ENCODE measurements around the gene NFATC2.

The NFATC2 gene

DNA sequence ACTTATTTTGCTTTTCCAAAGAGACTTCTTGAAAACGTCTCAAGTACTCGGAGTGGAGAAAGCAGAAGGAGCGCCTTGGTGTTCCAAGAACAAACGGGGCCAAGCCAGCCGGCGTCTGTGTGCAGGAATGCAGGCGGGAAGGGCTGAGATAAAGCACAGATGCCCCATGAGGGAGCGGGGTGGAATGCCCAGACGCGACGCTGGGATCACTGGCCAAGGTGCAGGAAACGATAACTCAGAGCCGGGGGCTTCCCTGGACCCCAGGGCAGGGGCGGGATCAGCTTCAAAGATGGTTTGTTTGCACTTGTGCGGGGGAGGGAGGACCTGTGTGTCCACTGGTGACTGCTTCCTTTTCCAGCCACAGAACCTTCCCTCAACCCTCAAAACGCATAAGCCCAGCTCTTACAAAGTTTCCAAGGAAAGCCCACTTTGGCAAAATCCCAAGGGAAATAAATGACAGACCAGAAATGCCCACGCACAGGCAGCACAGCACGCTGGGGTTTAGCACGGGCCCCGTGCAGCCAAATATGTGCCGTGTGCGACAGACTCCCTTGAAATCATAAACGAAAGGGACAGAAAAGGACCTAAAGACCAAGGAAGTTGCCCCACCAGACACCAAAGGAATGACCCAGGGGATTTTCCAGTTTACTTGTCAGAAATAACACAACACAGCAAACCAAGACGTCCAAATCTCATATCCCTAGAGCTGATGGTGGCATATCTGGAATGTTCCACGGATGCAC is 113.9 kb downstream of the NFATC2 start:
- DNase-seq = no peak

DNA sequence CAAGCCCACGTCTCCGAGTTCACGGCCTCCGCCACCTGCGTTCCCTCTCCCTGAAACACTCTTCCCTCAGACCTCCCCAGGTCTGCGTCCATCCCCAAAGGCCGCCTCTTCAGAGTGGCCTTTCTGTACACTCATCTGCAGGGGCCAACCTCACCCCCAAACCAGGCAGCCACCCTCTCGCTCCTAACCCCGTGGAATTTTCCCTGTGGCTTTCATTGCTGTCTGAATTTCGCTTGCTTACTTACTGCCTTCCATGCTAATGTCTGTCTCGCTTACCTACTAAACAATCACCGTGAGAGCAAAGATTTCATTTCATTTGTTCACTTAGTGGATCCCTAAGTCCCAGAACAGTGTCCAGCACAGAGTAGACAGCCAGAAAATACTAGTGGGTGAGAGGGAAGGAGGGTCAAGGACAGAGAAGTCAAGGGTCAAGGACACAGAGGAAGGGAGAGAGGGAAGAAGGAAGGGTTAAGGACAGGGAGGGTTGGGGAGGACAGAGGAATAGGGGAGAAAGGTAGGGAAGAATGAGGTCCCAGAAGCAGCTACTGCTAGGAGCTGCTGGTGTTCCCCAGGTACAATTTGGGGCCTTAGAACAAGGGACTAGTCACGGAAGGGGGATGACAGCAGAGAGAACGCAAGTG is 114.7 kb downstream of the NFATC2 start:
- no peak for DNase-seq

DNA sequence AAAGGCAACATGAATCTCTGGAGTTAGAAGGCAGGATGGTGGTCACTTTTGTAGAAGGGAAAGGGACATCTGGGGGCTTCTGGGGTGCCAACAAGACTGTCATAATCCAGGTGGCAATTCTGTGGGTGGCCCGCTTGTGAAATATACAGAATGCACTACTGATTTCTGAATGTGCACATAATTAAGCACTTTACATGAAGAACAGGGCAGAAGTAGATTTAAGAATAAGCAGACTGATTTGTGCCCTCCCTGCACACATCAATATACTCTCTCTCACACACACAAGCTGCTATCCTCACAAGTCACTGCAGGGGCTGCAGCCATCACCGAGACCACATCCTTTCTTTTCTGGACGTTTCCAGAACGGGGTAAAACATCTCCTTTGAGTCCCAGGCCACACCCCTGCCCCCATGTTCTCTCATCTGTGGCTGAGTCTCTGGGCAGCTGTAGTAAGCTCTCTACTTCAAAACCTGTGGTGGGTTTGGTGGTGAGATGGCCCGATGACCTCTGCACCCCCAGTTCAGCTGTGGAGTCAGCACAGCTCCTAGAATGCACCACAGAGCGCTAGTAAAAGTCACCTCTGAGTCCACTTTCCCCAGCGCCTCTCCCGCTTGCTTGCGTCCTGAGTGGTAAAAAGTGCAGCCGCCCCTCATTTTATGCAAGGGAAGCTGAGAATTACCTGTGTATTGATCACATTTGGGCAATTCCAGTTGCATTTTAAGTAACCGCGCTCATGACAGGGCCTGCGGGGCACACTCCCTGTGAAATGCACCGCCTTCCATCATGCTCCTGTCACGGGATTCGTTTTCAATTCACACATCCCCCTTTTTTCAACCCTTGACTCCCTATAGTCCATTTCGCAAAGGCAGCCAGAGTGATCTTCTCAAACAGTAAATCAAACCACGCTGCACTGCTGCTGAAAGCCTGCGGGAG is 115.5 kb downstream of the NFATC2 start:
- no peak for DNase-seq

DNA sequence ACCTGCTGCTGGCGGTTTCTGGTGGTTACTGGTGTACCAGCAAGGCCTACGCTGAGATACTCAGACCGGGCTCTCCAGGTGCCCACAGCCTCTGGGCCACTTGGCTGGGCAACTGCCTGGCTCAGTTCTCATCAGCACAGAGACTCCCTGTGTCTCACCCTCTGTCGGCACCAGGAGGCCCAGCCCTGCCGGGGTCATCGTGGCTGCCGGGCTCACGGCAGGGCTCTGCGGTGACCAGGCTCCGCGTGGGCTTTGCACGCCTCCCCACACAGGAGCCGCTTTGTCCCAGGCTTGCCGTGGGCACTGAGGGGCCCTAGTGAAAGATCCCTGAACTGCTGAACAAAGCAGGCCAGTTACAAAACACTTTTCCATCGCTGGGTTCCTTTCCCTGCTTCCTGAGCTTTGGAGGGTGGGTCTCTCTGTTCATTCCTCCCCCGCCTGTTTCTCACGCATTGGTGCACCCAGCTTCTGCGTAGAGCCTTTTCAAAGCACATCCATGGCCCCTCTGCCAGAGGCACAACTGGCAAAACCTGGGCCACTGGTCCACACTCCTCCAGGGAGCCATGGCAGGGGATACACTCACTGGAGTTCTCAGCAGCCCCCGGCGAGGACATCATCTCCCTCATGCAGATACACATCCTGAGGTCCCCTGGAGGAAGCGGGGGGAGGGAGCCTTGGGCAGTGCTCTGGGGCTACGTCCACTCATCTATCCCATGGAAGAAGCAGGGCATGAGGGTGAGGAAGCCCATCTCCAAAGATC is 117.0 kb downstream of the NFATC2 start:
- DNase-seq = no peak

DNA sequence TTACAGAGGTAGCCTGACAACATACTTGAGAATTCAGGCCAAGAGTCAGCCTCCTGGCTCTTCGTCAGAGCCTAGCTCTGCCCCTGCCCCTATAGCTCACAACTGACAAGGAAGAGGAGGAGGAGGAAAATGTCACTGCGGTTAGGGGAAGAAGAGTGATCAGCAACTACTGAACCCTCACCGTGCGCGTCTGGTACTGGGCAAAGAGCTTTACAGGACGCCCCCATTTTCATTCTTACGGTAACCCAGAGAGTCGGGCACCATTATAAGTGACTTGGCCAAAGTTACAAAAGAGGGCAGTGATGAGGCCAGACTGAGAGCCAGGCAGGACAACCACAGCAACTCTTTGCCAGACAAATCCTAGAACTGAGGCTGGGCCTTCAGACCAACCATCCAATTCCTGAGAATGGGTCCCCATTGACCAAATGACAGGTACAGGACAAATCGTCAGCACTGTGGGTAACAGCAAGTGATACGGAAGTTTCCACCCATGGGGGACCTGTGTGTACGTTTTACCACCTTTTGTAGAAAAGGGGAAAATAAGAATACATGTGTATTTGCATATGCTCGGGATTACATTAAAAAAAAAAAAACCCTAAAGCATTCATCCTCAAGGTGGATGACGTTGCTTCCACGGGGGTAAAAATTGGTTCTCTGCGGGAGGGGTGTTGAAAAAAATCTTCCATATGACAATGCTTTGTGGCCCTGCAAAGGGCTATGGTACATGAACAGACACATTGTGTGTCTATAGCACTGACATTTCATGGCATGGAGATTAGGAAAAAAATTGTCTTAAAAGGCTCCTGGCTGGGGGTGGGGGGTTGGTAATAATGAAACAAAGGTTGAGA is 118.0 kb downstream of the NFATC2 start:
- no peak for DNase-seq

DNA sequence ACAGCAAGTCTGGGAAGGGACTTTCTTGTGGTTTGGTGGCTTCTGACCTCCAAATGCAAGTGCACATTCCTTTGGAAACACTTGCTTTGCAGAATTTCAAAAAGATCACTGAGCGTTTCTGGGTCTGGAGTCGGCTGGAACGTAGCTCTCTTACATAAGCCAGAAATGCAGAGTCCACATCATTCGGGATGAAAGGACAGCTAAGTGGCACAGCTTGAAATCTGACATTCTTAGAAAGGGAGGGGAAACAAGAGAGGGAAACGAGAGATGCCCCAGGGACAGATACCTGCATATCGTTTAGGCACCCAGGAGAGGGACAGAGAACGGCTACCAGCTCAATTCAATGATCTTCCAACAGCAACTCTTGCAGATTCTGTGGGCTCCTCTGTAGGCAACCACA is 118.7 kb downstream of the NFATC2 start:
- DNase-seq = no peak

DNA sequence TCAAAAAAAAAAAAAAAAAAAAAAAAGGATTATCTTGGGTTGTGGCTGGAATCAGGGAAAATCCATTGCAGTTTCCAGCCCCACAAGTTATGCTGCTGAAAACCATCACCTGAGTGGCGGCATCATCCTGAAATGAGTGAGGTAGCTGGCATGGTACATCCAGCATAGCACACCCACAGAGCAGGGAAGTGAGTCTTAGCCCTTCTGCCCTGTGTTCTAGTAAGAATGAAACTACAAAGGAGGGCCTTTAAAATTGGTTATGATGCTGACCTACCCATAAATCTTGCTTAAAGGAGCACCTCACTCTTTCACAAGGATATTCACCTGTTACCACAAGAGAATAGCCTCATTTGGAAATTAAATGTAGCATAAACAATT is 119.2 kb downstream of the NFATC2 start:
- no peak for DNase-seq

DNA sequence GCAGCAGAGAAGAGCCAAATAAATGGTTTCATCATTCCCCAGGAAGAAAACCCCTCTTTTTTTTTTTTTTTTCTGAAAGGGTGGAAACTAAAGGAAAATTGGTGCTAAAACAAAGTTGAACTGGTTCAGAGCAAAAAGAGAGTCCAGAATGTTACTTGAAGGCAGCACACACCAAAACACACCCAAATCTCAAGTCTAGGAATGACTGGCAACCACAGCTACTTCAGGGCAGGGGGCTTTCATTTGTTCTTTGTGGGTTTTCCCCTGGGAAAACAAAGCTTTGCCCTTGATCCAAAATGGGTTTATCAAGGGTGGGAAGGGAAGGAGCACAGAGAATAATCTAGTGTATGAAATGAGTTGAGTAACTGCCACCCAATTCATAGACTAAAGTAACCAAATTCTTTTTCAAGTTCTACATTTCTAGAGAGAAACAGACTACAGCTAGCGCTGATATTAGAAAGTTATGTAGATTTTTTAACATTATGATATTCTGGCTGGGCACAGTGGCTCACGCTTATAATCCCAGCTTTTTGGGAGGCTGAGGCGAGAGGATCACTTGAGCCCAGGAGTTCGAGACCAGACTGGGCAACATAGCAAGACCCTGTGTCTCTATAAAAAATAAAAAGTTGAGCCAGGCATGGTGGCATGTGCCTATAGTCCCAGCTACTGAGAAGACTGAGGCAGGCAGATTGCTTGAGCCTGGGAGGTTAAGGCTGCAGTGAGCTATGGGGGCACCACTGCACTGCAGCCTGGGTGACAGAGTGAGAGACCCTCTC is 119.8 kb downstream of the NFATC2 start:
- DNase-seq = no peak

DNA sequence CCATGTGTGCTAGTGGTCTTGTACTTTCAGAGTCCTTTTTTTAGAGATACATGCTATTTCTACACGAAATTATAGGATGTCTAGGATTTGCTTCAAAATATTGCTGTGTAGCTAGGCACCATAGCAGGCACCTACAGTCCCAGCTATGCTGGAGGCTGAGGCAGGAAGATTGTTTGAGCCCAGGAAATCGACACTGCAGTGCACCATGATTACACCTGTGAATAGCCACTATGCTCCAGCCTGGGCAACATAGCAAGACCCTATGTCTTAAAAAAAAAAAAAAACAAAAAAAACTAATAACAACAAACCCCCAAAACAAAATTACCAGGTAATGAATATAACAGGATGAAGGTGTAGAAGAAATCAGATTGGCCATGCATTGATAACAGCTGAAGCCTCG is 121.7 kb downstream of the NFATC2 start:
- DNase-seq = no peak

DNA sequence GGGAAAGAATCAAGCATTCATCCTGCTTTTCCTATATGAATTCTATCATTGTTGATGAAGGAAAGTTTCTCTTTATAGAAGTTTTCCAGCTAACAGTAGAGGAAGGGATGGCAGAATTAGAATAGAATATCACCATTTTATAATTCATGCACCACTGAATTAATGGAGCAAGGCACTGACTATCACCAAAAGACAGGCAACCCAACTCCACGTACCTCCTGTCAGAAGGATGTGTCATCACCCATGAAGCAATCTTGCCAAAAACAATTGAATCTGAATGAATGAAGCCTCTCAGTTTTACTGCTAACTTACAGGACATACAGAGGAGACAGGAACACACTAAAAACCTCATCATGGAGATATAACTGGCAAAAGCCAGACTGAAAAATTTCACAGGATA is 122.4 kb downstream of the NFATC2 start:
- DNase-seq = no peak

DNA sequence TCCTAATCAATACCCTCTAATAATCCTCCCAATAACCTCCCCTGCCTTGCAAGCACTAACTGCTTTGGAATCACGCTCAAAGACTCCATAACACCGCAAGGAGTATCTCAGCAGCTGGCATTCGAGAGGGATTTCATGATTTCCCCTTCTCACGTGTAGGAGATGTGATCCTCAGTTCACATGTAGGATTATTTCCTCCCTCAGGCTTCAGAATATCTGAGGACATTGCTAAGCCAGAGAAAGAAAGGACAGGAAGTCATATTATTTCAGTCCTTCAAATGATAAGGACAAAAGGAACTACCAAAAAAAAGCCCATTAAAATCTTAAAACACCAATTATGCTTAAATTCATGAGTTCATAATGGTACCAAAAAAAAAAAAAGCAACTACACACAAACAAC is 122.9 kb downstream of the NFATC2 start:
- DNase-seq = no peak

DNA sequence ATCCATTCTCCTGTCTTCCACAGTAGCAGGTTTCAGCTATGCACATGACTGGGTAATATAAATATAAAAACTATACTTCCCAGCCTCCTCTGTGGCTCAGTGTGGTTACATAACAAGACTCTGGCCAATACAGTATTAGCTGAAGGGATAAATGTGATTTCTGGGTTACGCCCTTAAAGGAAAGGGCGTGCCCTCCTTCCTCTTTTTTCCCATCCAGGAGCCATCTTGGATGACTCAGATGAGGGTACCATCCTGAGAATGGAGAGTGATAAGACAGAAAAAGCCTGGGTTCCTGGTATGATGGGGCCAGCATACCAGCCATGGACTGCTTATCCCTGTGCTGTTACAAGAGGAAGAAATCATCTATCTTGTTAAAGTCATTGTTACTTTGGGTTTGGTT is 123.3 kb downstream of the NFATC2 start:
- DNase-seq = peak; percentile 17

DNA sequence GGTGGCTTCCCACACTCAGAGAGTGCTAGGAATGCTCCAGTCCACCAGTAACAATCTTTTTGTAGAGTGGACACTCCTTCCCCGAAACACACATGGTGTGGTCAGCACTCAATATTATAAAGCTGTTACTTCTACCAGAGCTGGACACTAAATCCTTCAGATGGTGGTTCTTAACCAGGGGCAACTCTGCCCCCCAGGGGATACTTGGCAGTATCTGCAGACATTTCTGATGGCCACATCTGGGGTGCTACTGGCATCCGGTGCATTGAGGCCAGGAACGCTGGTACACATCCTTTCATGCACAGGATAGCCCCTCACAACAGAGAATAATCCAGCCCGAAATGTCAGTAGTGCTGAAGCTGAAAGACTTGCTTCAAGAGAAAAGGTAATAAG is 124.4 kb downstream of the NFATC2 start:
- no peak for DNase-seq

DNA sequence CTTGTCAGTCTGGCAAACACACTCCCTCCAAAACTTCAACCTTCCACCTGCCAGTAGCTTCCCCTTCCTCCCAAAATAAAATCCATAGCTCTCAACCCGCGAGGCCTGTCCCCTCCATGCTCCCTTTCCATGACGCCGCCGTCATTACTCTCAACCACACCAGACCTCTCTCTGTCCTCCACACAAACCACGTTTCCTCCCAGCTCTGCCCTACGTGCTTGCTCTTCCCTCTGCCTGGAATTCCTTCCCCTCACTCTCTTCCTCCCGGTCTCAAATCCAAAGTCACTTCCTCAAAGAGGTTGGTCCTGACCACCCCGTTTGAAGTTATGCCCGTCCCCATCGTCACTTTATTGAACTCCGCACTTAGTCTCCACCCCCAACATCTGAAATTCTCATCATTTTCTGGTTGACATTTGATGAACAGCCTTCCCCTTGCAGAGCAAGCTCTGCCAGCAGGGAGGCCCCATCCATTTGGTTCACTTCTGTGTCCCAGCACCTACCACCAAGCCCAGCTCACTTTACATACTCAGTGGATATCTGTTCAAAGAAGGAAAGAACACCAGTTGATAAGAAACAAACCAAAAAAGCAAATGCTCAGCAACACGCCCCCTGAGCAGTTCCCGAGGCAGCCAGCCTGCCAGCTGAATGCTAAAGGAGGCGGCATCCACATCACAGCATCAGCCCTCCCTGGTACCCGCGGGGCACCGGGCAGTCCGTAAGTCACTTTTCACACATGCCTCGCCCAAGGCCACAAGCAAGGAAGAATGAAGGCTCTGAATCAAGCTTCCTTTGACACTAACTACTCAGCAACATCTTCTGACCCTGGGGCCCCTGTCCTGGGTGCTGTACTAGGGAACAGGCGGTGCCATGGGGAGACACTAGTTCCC is 125.0 kb downstream of the NFATC2 start:
- no peak for DNase-seq

DNA sequence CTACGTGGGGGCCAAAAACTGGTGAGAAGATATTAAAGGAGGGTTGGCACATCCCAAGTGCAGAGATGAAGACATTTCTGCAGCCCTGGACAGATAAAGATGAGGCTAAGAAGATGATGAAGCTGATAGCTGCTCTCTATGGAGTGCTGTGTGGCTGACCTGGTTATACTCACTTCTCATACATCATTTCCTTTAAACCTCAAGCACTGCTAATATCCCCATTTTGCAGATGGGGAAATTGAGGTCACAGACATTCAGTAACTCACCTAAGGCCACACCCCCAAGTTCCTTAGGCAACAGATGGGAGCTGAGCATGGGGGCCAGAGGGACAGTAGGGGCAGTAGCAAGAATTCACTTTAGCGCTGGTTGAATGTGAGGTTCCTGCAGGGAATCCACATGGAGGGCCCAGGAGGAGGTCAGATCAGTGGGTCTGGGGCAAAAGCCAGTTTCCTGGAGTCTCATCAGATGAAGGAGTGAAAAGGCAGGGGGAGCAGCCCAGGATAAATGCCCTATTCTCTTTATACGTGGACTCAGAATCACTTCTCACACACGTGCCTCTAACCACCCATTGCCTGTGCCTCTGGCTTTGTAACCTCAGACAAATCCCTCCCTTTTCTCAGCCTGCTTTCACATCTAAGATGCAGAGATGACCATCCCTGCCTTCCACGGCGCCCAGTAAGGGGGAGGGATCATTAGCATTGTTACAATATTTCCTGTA is 125.8 kb downstream of the NFATC2 start:
- DNase-seq = no peak

DNA sequence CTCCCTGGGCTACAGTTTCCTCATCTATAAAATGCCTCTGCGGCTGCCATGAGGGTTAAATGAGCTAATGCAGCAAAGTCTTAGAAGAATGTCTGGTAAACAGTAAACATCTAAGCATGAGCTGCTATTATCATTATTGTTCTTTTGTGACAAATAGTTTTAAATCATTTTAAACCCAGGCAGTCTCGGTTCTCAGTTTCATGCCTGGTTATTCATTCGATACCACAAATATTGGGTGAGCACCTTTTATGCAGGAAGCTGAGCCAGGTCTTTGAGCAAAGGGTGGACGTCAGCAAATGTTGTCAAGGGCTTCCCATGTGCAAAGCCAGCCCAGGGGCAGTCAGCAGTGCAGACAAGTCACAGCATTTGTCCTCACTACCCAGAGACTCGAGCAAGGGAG is 128.7 kb downstream of the NFATC2 start:
- DNase-seq = no peak

DNA sequence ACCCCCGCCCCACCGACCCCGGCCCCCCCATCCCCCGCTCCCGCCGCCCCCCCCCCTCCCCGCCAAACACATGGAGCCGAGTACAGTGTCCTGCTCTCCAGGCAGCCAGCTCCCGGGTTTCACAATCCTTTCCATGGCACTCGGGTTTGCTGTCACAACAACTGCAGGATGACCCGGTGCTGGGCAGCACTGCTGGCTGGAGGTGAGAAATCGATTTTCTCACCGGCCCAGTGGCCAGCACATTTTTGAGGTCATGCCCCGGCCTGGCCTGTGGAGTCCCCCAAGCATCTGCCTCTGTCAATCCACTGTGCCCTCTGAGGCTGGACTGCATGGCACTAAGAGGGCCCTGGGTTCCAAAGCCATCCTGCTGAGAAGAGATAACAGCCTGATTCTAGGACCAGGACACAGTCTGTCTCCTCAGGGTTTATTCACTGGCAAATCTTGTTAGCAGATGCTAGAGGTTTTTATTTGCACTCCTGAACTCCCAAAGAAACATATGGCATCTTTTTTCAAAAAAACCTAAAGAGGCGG is 129.5 kb downstream of the NFATC2 start:
- DNase-seq = peak; percentile 99

DNA sequence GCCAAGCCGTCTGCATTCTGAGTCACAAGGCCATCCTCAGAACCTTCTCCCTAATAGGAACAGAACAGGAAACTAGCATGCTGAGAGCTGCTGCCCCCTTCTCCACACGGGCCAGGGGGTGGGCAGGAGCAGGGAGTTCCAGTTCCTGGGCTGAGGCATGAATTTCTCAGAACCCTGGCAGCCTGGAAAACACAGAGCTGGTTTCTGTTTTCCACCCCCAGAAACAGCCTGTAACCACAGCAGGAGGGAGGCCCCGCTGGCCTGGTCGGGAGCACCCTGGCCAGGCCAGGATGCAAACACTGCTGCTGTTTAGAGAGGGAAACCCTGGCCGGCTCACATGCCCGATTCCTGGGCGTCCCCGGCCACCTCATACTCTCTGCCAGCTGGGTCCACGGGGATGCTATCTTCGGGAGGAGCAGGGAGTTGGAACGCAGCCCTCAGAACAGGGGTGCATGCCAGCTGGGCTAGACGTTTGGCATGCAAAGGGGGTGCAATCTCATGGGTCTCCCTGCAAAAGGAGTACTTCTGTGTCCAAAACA is 130.1 kb downstream of the NFATC2 start:
- peak; percentile 54 for DNase-seq

DNA sequence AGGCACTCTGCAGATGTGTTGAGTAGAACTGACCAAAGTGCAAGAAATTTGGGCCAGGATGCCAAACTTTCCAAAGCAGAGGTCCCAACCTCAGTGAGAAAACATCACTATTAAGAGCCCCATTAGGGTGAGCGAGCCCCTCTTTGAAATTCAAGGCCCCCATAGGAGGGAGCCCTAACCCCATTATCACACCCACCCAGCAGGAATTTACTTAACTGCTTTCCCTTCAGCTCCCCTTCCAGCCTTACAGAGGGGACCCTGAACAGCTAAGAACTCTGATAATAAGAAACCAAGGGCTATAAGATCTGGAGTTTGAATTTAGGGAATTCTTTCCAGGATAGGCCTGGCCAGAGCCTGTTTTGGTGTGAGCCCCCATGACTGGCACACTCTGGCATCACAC is 130.6 kb downstream of the NFATC2 start:
- DNase-seq = no peak
